Astrocyte (in vitro differentiated cells and primary cell): ENCODE results near the gene OPTN. TPM values are rescaled to one million over a fixed set of nuclear protein-coding genes. Genes with fewer than 3 reads are reported as not detected.

Source experiments
- DNase-seq: peaks from one replicate; pipeline ENCODE4 v3.0.0-alpha.2; 2010; ENCODE audit warnings: low read depth
- FAIRE-seq: peaks from 2 replicates; lab custom pipeline; 2011; peaks lifted over from hg19 to GRCh38; lab: Jason Lieb, UNC
- H2AFZ ChIP-seq: 2 replicates; pipeline ENCODE4 v1.6.0; 2012; ENCODE audit warnings: low read depth, low read length, inconsistent platforms
- H3K27ac ChIP-seq: 2 replicates; pipeline ENCODE4 v1.5.1; 2011; ENCODE audit warnings: low read depth, low read length, inconsistent platforms
- H3K27me3 ChIP-seq: 2 replicates; pipeline ENCODE4 v1.6.0; 2011; ENCODE audit warnings: low read length, inconsistent platforms; ENCODE audit not compliant: insufficient read depth
- H3K36me3 ChIP-seq: 2 replicates; pipeline ENCODE4 v1.5.1; 2011; ENCODE audit warnings: low read length, inconsistent platforms; ENCODE audit not compliant: insufficient read depth
- H3K4me1 ChIP-seq: 2 replicates; pipeline ENCODE4 v1.5.1; 2011; ENCODE audit warnings: low read length, inconsistent platforms; ENCODE audit not compliant: insufficient read depth
- H3K4me2 ChIP-seq: 2 replicates; pipeline ENCODE4 v1.6.0; 2012; ENCODE audit warnings: low read length, inconsistent platforms
- H3K4me3 ChIP-seq: 2 replicates; pipeline ENCODE4 v1.5.1; 2011; ENCODE audit warnings: low read depth, mild to moderate bottlenecking, low read length, inconsistent platforms; ENCODE audit not compliant: insufficient read depth
- H3K79me2 ChIP-seq: 2 replicates; pipeline ENCODE4 v1.6.0; 2012; ENCODE audit warnings: mild to moderate bottlenecking, low read length, inconsistent platforms; ENCODE audit not compliant: insufficient read depth
- H3K9ac ChIP-seq: 2 replicates; pipeline ENCODE4 v1.6.0; 2012; ENCODE audit warnings: mild to moderate bottlenecking, low read length, inconsistent platforms
- H3K9me3 ChIP-seq: 2 replicates; pipeline ENCODE4 v1.5.1; 2012; ENCODE audit warnings: low read depth, mild to moderate bottlenecking, low read length, inconsistent platforms; ENCODE audit not compliant: insufficient read depth
- H4K20me1 ChIP-seq: 2 replicates; pipeline ENCODE4 v1.6.0; 2012; ENCODE audit warnings: low read length, inconsistent platforms; ENCODE audit not compliant: insufficient read depth
- H3K27ac Mint-ChIP-seq: one replicate; pipeline ENCODE4 v1.8.0; 2021; ENCODE audit warnings: mild to moderate bottlenecking, mixed read lengths; ENCODE audit not compliant: unreplicated experiment
- H3K27me3 Mint-ChIP-seq: one replicate; pipeline ENCODE4 v1.8.0; 2021; ENCODE audit warnings: low read depth, mixed read lengths; ENCODE audit not compliant: unreplicated experiment
- H3K36me3 Mint-ChIP-seq: one replicate; pipeline ENCODE4 v1.8.0; 2021; ENCODE audit warnings: low read depth, mixed read lengths; ENCODE audit not compliant: unreplicated experiment
- H3K4me1 Mint-ChIP-seq: one replicate; pipeline ENCODE4 v1.8.0; 2021; ENCODE audit warnings: low read depth, mixed read lengths; ENCODE audit not compliant: unreplicated experiment
- H3K4me3 Mint-ChIP-seq: one replicate; pipeline ENCODE4 v1.8.0; 2021; ENCODE audit warnings: mild to moderate bottlenecking, moderate library complexity, mixed read lengths; ENCODE audit not compliant: unreplicated experiment
- H3K9me3 Mint-ChIP-seq: one replicate; pipeline ENCODE4 v1.8.0; 2021; ENCODE audit warnings: mild to moderate bottlenecking, mixed read lengths; ENCODE audit not compliant: unreplicated experiment
- EZH2 ChIP-seq: IDR thresholded peaks from 2 replicates; pipeline ENCODE4 v1.6.1; 2012; ENCODE audit warnings: mild to moderate bottlenecking, low read length, inconsistent platforms; ENCODE audit not compliant: insufficient read depth
- total RNA-seq: library from RNA; stranded (reverse); gene quantifications from 2 replicates; pipeline ENCODE4 v1.2.1, GENCODE V29; 2021
- TF ChIP-seq, protein P1 (sequence below): IDR thresholded peaks from 2 replicates; pipeline ENCODE4 v1.5.1; 2011; ENCODE audit warnings: low read depth, mild to moderate bottlenecking, inconsistent platforms, low read length, moderate library complexity; ENCODE audit not compliant: insufficient read depth

OPTN gene
- total RNA-seq, 1 donor from 2014 or later = 164 TPM

DNA sequence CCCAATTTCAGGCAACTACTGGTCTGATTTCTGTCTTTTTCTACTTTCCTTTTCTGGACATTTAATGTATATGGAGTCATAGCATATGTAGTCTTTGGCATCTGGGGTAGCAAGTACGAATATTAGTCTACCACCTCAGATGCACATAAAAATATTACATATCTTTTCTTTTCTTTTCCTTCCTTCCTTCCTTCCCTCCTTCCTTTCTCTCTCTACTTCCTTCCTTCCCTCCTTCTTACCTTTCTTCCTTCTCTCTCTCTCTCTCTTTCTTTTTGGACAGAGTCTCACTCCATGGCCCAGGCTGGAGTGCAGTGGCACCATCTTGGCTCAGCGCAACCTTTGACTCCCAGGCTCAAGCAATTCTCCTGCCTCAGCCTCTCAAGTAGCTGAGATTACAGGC lies 4.0 kb upstream of the OPTN start:
- FAIRE-seq = no peak
- H3K4me3 ChIP-seq = no peak overlapping the region

DNA sequence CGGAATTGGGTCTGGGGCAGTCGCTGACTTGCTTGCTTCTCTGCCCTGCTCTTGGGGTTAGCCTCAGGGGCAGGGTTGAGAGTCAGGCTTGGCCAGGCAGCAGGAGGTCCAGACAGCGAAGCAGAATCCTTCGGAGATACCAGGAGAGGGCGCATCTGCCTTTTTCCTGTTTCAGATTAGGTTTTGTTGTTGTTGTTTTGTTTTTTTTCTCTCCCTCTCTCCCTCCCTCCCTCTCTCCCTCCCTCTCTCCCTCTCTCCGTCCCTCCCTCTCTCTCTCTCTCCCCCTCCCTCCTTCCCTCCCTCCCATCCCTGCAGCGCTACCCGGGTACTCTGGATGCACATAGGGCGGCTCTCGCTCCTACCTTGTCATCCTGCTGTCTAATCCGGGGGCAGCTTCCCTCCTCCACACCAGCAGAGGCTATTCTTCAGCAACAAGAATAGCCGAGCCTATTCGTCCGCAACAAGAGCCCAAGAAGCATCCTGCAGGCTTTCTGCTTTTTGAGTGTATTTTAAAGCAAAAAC lies 758 bp upstream of the OPTN start:
- TF ChIP-seq EZH2 = no peak
- TF ChIP-seq, protein P1, sequence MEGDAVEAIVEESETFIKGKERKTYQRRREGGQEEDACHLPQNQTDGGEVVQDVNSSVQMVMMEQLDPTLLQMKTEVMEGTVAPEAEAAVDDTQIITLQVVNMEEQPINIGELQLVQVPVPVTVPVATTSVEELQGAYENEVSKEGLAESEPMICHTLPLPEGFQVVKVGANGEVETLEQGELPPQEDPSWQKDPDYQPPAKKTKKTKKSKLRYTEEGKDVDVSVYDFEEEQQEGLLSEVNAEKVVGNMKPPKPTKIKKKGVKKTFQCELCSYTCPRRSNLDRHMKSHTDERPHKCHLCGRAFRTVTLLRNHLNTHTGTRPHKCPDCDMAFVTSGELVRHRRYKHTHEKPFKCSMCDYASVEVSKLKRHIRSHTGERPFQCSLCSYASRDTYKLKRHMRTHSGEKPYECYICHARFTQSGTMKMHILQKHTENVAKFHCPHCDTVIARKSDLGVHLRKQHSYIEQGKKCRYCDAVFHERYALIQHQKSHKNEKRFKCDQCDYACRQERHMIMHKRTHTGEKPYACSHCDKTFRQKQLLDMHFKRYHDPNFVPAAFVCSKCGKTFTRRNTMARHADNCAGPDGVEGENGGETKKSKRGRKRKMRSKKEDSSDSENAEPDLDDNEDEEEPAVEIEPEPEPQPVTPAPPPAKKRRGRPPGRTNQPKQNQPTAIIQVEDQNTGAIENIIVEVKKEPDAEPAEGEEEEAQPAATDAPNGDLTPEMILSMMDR = peak; percentile 24
- Mint-ChIP-seq H3K4me3 (peak overlapping the region; percentile 85), H3K27ac (peak overlapping the region; percentile 91), H3K9me3 (peaks cover 2% of the 10 kb centered on the region), H3K4me1 (peaks cover 11% of the 10 kb centered on the region), H3K27me3 (no peaks in the 10 kb centered on the region), H3K36me3 (peaks cover 14% of the 10 kb centered on the region)
- Histone ChIP-seq H3K4me2 (peak overlapping the region; percentile 90), H3K4me1 (peaks cover 13% of the 10 kb centered on the region), H3K9ac (peak overlapping the region; percentile 89), H3K79me2 (peaks cover 34% of the 10 kb centered on the region), H3K9me3 (no peaks in the 10 kb centered on the region), H2AFZ (peak overlapping the region; percentile 70), H3K27me3 (no peaks in the 10 kb centered on the region), H3K27ac (peak overlapping the region; percentile 62), H3K4me3 (peak overlapping the region; percentile 79), H3K36me3 (no peaks in the 10 kb centered on the region), H4K20me1 (peaks cover 22% of the 10 kb centered on the region)
- no peak for FAIRE-seq
- DNase-seq = no peak

More for the DNA sequence above, 4.0 kb upstream of the OPTN start:
- H3K4me1 Mint-ChIP-seq = peaks cover 3% of the 10 kb centered on the region
- no peak overlapping the region for H3K27ac Mint-ChIP-seq
- no peaks in the 10 kb centered on the region for H3K27me3 ChIP-seq
- H3K79me2 ChIP-seq = peaks cover 7% of the 10 kb centered on the region
- H3K27me3 Mint-ChIP-seq = no peaks in the 10 kb centered on the region
- TF ChIP-seq EZH2 = no peak
- TF ChIP-seq, protein P1 = no peak
- H3K9me3 Mint-ChIP-seq = peaks cover 8% of the 10 kb centered on the region
- no peak overlapping the region for H3K27ac ChIP-seq
- no peak overlapping the region for H3K9ac ChIP-seq
- H3K4me3 Mint-ChIP-seq = no peak overlapping the region
- H3K36me3 ChIP-seq = no peaks in the 10 kb centered on the region
- H3K4me1 ChIP-seq = peaks cover 5% of the 10 kb centered on the region
- H3K9me3 ChIP-seq = no peaks in the 10 kb centered on the region
- no peak overlapping the region for H3K4me2 ChIP-seq
- peaks cover 11% of the 10 kb centered on the region for H3K36me3 Mint-ChIP-seq
- no peaks in the 10 kb centered on the region for H4K20me1 ChIP-seq
- DNase-seq = no peak
- H2AFZ ChIP-seq = no peak overlapping the region
